Measurements from ENCODE around the gene SPDEF. TPM values are rescaled to one million over a fixed set of nuclear protein-coding genes. Genes with fewer than 3 reads are reported as not detected.

SPDEF gene
- total RNA-seq, 4 donors from 2014 or later = 9.1 to 47.9 (median 28.7) TPM

DNA sequence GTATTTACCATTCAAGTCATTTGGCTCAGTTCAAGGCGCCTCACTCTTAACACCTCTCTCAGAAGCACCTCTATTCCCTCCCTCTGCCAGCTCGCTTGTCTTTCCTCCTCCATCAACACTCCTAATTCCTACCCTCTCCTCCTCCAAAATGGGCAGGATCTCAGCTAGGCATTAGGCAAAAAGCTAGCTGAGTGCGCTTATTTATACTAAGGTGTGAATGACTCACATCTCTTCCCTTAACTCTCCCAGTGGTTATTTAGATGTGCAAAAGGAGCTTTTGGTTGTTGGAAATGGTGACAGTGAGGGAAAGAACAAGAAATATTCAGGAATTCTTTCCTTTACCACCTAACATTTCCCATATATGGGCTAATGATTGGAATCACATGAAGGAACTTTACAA is 61.2 kb downstream of the SPDEF start:
- no peak for DNase-seq (ENCODE audit: low spot score in 2 of 2)
- no peak overlapping the region for H3K4me3 ChIP-seq (ENCODE audit: low read depth, poor library complexity, severe bottlenecking)
- 79 to 92% methylated on average over 3 of the region's 3 CpGs for WGBS, 2 donors
- intact Hi-C loops (cut with DNase I; ENCODE audit: low total_unique reads) = no loop called here
- TF ChIP-seq, protein P1, sequence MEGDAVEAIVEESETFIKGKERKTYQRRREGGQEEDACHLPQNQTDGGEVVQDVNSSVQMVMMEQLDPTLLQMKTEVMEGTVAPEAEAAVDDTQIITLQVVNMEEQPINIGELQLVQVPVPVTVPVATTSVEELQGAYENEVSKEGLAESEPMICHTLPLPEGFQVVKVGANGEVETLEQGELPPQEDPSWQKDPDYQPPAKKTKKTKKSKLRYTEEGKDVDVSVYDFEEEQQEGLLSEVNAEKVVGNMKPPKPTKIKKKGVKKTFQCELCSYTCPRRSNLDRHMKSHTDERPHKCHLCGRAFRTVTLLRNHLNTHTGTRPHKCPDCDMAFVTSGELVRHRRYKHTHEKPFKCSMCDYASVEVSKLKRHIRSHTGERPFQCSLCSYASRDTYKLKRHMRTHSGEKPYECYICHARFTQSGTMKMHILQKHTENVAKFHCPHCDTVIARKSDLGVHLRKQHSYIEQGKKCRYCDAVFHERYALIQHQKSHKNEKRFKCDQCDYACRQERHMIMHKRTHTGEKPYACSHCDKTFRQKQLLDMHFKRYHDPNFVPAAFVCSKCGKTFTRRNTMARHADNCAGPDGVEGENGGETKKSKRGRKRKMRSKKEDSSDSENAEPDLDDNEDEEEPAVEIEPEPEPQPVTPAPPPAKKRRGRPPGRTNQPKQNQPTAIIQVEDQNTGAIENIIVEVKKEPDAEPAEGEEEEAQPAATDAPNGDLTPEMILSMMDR (IDR thresholded peaks at IDR 0.05) = no peak
- TF ChIP-seq POLR2A (IDR thresholded peaks at IDR 0.05) = no peak

GRCh38 chr6:34493344-34493743 is 62.8 kb downstream of the SPDEF start:
- no peak for TF ChIP-seq POLR2A (IDR thresholded peaks at IDR 0.05)
- TF ChIP-seq, protein P1 (IDR thresholded peaks at IDR 0.05) = no peak
- no peak for DNase-seq (ENCODE audit: low spot score in 2 of 2)
- intact Hi-C loops (cut with DNase I; ENCODE audit: low total_unique reads) = no loop called here
- no peak overlapping the region for H3K4me3 ChIP-seq (ENCODE audit: low read depth, poor library complexity, severe bottlenecking)
- WGBS, 2 donors = 72 to 82% methylated on average over 4 of the region's 4 CpGs

DNA sequence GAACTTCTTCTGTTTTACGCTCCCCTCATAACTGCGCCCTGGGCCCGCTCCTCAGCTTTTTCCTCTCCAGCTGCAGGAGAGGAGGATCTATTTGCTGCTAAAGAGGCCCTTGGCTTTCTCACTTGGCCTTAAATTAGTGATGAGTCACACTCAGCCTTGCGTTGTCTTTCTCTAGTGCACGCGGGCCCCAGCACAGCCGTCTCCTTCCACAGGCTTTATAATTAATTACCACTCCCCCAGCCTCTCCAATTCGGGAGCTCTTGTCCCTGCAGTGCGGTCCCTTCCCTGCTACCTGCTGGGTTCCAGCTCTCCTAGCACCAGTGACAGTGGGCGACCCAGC is 65.1 kb downstream of the SPDEF start:
- intact Hi-C loops (cut with DNase I; ENCODE audit: low total_unique reads) = no loop called here
- WGBS, 2 donors = 20 to 35% methylated on average over 10 of the region's 10 CpGs
- H3K4me3 ChIP-seq (ENCODE audit: low read depth, poor library complexity, severe bottlenecking) = no peak overlapping the region
- no peak for DNase-seq (ENCODE audit: low spot score in 2 of 2)
- TF ChIP-seq POLR2A (IDR thresholded peaks at IDR 0.05) = no peak
- TF ChIP-seq, protein P1 (IDR thresholded peaks at IDR 0.05) = no peak

DNA sequence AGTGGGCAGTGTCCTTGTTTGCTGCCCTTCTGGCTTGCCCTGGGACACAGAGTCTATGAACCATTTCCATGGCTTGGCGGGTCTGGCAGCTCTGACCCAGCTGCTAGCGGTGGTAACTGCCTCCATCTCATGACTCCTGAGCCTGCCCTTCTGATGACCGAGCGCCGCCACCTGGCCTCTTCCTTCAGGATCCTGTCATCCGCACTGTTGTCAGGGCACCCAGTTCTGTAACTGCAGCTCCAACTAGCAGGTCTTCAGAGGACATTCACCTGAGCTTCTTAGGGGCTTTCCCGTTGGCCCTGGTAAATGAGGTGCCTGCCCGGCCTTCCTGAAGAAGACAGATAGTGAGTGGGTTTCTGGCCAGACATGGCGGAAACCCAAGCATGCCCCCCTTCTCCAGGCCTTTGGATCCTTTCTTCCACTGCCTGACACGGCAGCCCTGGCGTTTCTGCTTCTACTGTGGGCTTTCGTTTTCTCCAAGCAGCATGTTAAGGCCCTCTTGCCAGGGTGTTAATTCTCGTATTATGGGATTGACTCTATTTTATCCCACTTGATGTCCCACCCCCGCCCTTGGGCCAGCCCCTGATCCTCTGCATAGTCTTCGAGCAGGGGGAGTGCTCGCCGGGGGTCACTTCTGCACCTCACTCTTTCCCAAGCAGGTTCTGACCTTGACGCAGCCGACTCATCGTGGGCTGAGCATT is 65.6 kb downstream of the SPDEF start:
- TF ChIP-seq POLR2A (IDR thresholded peaks at IDR 0.05) = no peak
- TF ChIP-seq, protein P1 (IDR thresholded peaks at IDR 0.05) = no peak
- WGBS, 2 donors = 76% methylated on average over 20 of the region's 20 CpGs
- no peak overlapping the region for H3K4me3 ChIP-seq (ENCODE audit: low read depth, poor library complexity, severe bottlenecking)
- DNase-seq (ENCODE audit: low spot score in 2 of 2) = no peak
- intact Hi-C loops (cut with DNase I; ENCODE audit: low total_unique reads) = no loop called here

DNA sequence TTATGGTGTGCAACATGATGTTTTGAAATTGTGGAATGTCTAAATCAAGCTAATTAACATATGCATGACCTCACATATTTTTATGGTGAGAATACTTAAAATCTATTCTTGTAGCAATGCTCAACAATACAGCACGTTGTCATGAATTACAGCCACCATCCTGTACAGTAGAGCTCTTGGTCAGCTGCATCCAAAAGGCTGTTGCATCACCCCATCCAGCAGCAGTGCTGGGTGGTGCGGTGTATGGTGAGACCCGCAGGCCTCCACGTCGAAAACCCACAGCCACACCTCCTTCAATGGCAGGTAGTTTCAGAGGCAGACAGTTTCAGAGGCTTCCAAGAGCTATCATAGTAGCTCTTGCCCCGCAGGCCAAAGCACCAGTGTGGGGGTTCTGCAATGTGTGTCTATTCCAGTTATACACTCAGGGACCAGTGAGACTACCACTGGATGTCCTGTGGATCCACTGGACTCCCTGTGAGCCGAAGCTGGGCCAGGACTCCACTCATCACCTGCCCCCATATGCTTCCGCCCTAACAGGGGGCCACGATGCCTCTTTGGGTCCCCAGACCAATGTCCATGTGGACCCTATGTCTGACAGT is 66.8 kb downstream of the SPDEF start:
- no peak for TF ChIP-seq POLR2A (IDR thresholded peaks at IDR 0.05)
- TF ChIP-seq, protein P1 (IDR thresholded peaks at IDR 0.05) = no peak
- DNase-seq (ENCODE audit: low spot score in 2 of 2) = no peak
- intact Hi-C loops (cut with DNase I; ENCODE audit: low total_unique reads) = no loop called here
- H3K4me3 ChIP-seq (ENCODE audit: low read depth, poor library complexity, severe bottlenecking) = no peak overlapping the region
- WGBS, 2 donors = 75 to 87% methylated on average over 9 of the region's 9 CpGs

Other genes starting within 250 kb of the SPDEF start
- gene NUDT3, start 163.7 kb downstream of the SPDEF start, total RNA-seq = 10 to 100 TPM in 3 of 4 donors, 1 to 10 TPM in 1; 10.0 to 29.1 (median 19.9) TPM
- 1,000 to 10,000 TPM; 2,250 to 4,289 (median 3,665) TPM for gene RPS10, start 130.3 kb downstream of the SPDEF start, total RNA-seq
- under 1 TPM in 3 of 4 donors, not detected in 1; 0.08 to 0.42 (median 0.10) TPM for gene PACSIN1, start 90.3 kb downstream of the SPDEF start, total RNA-seq
- 10 to 100 TPM; 60.2 to 65.4 (median 62.9) TPM for gene ILRUN, start 140.4 kb upstream of the SPDEF start, total RNA-seq
- 10 to 100 TPM; 38.4 to 51.0 (median 43.9) TPM for gene SNRPC, start 201.2 kb upstream of the SPDEF start, total RNA-seq
- 1 to 10 TPM; 5.6 to 9.0 (median 7.4) TPM for gene BLTP3A, start 235.8 kb upstream of the SPDEF start, total RNA-seq

All from lower leg skin (tissue), 4 donors.